Panc1 (cell line): ENCODE data around the gene SDC4.

ENCODE experiments used
- POLR2AphosphoS5 ChIP-seq: IDR thresholded peaks from 2 replicates; pipeline ENCODE4 v1.6.1; 2012; ENCODE audit warnings: mild to moderate bottlenecking, low read depth, low read length, moderate library complexity
- SIN3A ChIP-seq: IDR thresholded peaks from 2 replicates; pipeline ENCODE4 v1.6.1; 2012; ENCODE audit warnings: low read depth, mild to moderate bottlenecking, low read length, moderate library complexity, borderline replicate concordance; ENCODE audit not compliant: insufficient read depth
- TF ChIP-seq, protein P1 (sequence below): fragments of 450-650 bp; IDR thresholded peaks from 2 replicates; pipeline ENCODE4 v1.5.1; 2017; ENCODE audit warnings: mild to moderate bottlenecking
- TF ChIP-seq, protein P2 (sequence below), 2 experiments: IDR thresholded peaks; 2 replicates each; pipeline ENCODE4 v1.6.1; 2011 to 2012; ENCODE audit warnings: low read depth in 2 of 2, control low read depth in 1 of 2, low read length in 1 of 2, mild to moderate bottlenecking in 1 of 2, moderate library complexity in 1 of 2; ENCODE audit not compliant: insufficient read depth in 1 of 2

- TF ChIP-seq POLR2AphosphoS5 (no peak), SIN3A (no peak)
- TF ChIP-seq, protein P1, sequence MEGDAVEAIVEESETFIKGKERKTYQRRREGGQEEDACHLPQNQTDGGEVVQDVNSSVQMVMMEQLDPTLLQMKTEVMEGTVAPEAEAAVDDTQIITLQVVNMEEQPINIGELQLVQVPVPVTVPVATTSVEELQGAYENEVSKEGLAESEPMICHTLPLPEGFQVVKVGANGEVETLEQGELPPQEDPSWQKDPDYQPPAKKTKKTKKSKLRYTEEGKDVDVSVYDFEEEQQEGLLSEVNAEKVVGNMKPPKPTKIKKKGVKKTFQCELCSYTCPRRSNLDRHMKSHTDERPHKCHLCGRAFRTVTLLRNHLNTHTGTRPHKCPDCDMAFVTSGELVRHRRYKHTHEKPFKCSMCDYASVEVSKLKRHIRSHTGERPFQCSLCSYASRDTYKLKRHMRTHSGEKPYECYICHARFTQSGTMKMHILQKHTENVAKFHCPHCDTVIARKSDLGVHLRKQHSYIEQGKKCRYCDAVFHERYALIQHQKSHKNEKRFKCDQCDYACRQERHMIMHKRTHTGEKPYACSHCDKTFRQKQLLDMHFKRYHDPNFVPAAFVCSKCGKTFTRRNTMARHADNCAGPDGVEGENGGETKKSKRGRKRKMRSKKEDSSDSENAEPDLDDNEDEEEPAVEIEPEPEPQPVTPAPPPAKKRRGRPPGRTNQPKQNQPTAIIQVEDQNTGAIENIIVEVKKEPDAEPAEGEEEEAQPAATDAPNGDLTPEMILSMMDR: no peak
- TF ChIP-seq, protein P2, sequence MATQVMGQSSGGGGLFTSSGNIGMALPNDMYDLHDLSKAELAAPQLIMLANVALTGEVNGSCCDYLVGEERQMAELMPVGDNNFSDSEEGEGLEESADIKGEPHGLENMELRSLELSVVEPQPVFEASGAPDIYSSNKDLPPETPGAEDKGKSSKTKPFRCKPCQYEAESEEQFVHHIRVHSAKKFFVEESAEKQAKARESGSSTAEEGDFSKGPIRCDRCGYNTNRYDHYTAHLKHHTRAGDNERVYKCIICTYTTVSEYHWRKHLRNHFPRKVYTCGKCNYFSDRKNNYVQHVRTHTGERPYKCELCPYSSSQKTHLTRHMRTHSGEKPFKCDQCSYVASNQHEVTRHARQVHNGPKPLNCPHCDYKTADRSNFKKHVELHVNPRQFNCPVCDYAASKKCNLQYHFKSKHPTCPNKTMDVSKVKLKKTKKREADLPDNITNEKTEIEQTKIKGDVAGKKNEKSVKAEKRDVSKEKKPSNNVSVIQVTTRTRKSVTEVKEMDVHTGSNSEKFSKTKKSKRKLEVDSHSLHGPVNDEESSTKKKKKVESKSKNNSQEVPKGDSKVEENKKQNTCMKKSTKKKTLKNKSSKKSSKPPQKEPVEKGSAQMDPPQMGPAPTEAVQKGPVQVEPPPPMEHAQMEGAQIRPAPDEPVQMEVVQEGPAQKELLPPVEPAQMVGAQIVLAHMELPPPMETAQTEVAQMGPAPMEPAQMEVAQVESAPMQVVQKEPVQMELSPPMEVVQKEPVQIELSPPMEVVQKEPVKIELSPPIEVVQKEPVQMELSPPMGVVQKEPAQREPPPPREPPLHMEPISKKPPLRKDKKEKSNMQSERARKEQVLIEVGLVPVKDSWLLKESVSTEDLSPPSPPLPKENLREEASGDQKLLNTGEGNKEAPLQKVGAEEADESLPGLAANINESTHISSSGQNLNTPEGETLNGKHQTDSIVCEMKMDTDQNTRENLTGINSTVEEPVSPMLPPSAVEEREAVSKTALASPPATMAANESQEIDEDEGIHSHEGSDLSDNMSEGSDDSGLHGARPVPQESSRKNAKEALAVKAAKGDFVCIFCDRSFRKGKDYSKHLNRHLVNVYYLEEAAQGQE (IDR thresholded peaks at IDR 0.05; ENCODE audit: insufficient read depth in 1 of 2, low read depth in 2 of 2, low read length in 1 of 2): no peak
Observed at GRCh38 chr20:45308117-45308778, 40.0 kb downstream of the SDC4 start, which contains the start of gene MATN4.
